HCT116 (cell line): ENCODE data around the gene HGFAC. TPM values are rescaled to one million over a fixed set of nuclear protein-coding genes. Genes with fewer than 3 reads are reported as not detected.

Source experiments
- ATAC-seq: fragments of 200-7000 bp; cut with Tn5 transposase; 2 replicates; pipeline ENCODE4 v1.9.1; 2020; ENCODE audit warnings: mild to moderate bottlenecking, moderate library complexity
- BruUV-seq: library from RNA; stranded (reverse); fragments of 400-500 nt; replicated peaks from 2 replicates; lab custom pipeline; 2021; lab: Mats Ljungman, UMichigan
- CTCF ChIA-PET: fragments of 300-600 bp; sonication (Branson Sonifier 250); formaldehyde crosslinking; loops from one replicate; lab custom pipeline; 2021; ENCODE audit warnings: antibody characterized with exemption; lab: Charles Lee
- POLR2A ChIA-PET: fragments of 300-600, 350-600 bp; sonication (Branson Sonifier 250); formaldehyde crosslinking; loops from one replicate; lab custom pipeline; 2021; ENCODE audit warnings: antibody characterized with exemption; lab: Charles Lee
- RAD21 ChIA-PET, 2 experiments: fragments of 300-600 bp; sonication (Branson Sonifier 250); formaldehyde crosslinking; loops; one replicate each; lab custom pipeline; 2023; ENCODE audit warnings: low total read pairs in 2 of 2; ENCODE audit not compliant: uncharacterized antibody in 2 of 2, unreplicated experiment in 2 of 2, low non-redundant PET in 1 of 2; lab: Charles Lee
- DNase-seq: peaks from one replicate; pipeline ENCODE4 v3.0.0-alpha.2; 2010; ENCODE audit warnings: low read depth, low spot score
- H2AFZ ChIP-seq: fragments of 200-600 bp; shearing (Covaris generic), sonication (generic); 2 replicates; pipeline ENCODE4 v1.6.1; 2017; ENCODE audit warnings: low read depth, mixed run types, mixed read lengths, antibody characterized with exemption, low read length; ENCODE audit not compliant: poor library complexity, severe bottlenecking
- H3K27ac ChIP-seq: 2 replicates; pipeline ENCODE4 v1.5.1; 2012; ENCODE audit warnings: low read depth, low read length
- H3K27me3 ChIP-seq: fragments of 200-600 bp; sonication (generic); 2 replicates; pipeline ENCODE4 v1.6.1; 2016; ENCODE audit warnings: mixed run types, low read length, mixed read lengths; ENCODE audit not compliant: insufficient read depth
- H3K36me3 ChIP-seq, 2 experiments: fragments of 200-500 bp in 1 of 2; fragments of 200-600 bp in 1 of 2; sonication (Bioruptor generic) in 1 of 2; sonication (generic) in 1 of 2; 2 replicates each; pipeline versions ENCODE4 v1.5.1 to v1.6.1; 2014 to 2016; ENCODE audit warnings: low read length in 2 of 2, inconsistent platforms in 1 of 2, mixed read lengths in 1 of 2, mixed run types in 1 of 2; ENCODE audit not compliant: insufficient read depth in 2 of 2, control insufficient read depth in 1 of 2
- H3K4me1 ChIP-seq, 2 experiments: fragments of 200-600 bp in 1 of 2; sonication (generic) in 1 of 2; 2 replicates each; pipeline versions ENCODE4 v1.5.1 to v1.6.1; 2012 to 2017; ENCODE audit warnings: low read length in 2 of 2, inconsistent platforms in 1 of 2, mild to moderate bottlenecking in 1 of 2, mixed read lengths in 1 of 2, mixed run types in 1 of 2, moderate library complexity in 1 of 2; ENCODE audit not compliant: insufficient read depth in 2 of 2, control insufficient read depth in 1 of 2
- H3K4me2 ChIP-seq: fragments of 200-600 bp; sonication (generic); 2 replicates; pipeline ENCODE4 v1.6.1; 2017; ENCODE audit warnings: mixed run types, low read length, mixed read lengths
- H3K4me3 ChIP-seq, 2 experiments: fragments of 200-600 bp in 1 of 2; sonication (generic) in 1 of 2; replicated peaks in 1 of 2; 2 replicates each; pipeline ENCODE4 v1.5.1; 2011 to 2016; ENCODE audit warnings: low read length in 2 of 2, control low read depth in 1 of 2, low read depth in 1 of 2, mild to moderate bottlenecking in 1 of 2, mixed read lengths in 1 of 2, mixed run types in 1 of 2
- H3K79me2 ChIP-seq: fragments of 200-600 bp; sonication (generic); 2 replicates; pipeline ENCODE4 v1.6.1; 2017; ENCODE audit warnings: mild to moderate bottlenecking, mixed run types, low read length, moderate library complexity, mixed read lengths; ENCODE audit not compliant: insufficient read depth
- H3K9ac ChIP-seq: fragments of 200-600 bp; sonication (generic); 2 replicates; pipeline ENCODE4 v1.6.1; 2016; ENCODE audit warnings: low read length, mixed read lengths
- H3K9me2 ChIP-seq: fragments of 200-600 bp; sonication (generic), shearing (Covaris generic); 2 replicates; pipeline ENCODE4 v1.6.1; 2017; ENCODE audit warnings: mixed run types, mild to moderate bottlenecking, moderate library complexity; ENCODE audit not compliant: insufficient read depth
- H3K9me3 ChIP-seq, 2 experiments: fragments of 200-500 bp in 1 of 2; fragments of 200-600 bp in 1 of 2; sonication (Bioruptor generic) in 1 of 2; sonication (generic) in 1 of 2; 2 replicates each; pipeline ENCODE4 v1.6.1; 2014 to 2017; ENCODE audit warnings: low read length in 2 of 2, mixed read lengths in 2 of 2, inconsistent platforms in 1 of 2, low read depth in 1 of 2, mild to moderate bottlenecking in 1 of 2, mixed run types in 1 of 2, moderate library complexity in 1 of 2; ENCODE audit not compliant: control insufficient read depth in 1 of 2, insufficient read depth in 1 of 2
- H4K20me1 ChIP-seq: fragments of 200-600 bp; sonication (generic), shearing (Covaris generic); 2 replicates; pipeline ENCODE4 v1.6.1; 2017; ENCODE audit warnings: mixed run types, mild to moderate bottlenecking, moderate library complexity; ENCODE audit not compliant: insufficient read depth
- CEBPB ChIP-seq: IDR thresholded peaks from 2 replicates; pipeline ENCODE4 v1.6.1; 2012; ENCODE audit warnings: low read depth
- EGR1 ChIP-seq: IDR thresholded peaks from 2 replicates; pipeline ENCODE4 v1.6.1; 2012; ENCODE audit warnings: low read depth
- RAD21 ChIP-seq: IDR thresholded peaks from 2 replicates; pipeline ENCODE4 v1.6.1; 2012; ENCODE audit warnings: low read depth, mild to moderate bottlenecking
- REST ChIP-seq: IDR thresholded peaks from 2 replicates; pipeline ENCODE4 v1.6.1; 2012; ENCODE audit warnings: low read depth
- TCF7L2 ChIP-seq: IDR thresholded peaks from 2 replicates; pipeline ENCODE4 v1.7.0; 2011; ENCODE audit warnings: borderline replicate concordance, inconsistent platforms; ENCODE audit not compliant: insufficient read depth, insufficient read length; ENCODE audit errors: extremely low read depth
- YY1 ChIP-seq: IDR thresholded peaks from 2 replicates; pipeline ENCODE4 v1.6.1; 2011; ENCODE audit warnings: low read length, low read depth, moderate library complexity, mild to moderate bottlenecking; ENCODE audit not compliant: insufficient replicate concordance; ENCODE audit errors: extremely low read depth
- ZBTB33 ChIP-seq: IDR thresholded peaks from 2 replicates; pipeline ENCODE4 v1.6.1; 2011; ENCODE audit warnings: mild to moderate bottlenecking, low read length, moderate library complexity; ENCODE audit not compliant: insufficient replicate concordance; ENCODE audit errors: extremely low read depth
- intact Hi-C: fragments of 100-400 bp; cut with micrococcal nuclease; formaldehyde crosslinking; loops from 2 replicates; pipeline ENCODE4 v1.10.0; 2022
- total RNA-seq: library from RNA; stranded (reverse); gene quantifications from one replicate; pipeline ENCODE4 v1.2.1, GENCODE V29; 2021; ENCODE audit not compliant: unreplicated experiment

The HGFAC gene
- total RNA-seq, 1 experiment from 2014 or later: 1.1 TPM

GRCh38 chr4:3495204-3495975 lies 53.6 kb downstream of the HGFAC start (continued):
- TF ChIP-seq TCF7L2 (no peak), ZBTB33 (no peak)

- H4K20me1 ChIP-seq: no peaks in the 10 kb centered on the region
- intact Hi-C loops: no loop called here
- no peaks in the 10 kb centered on the region for H3K9me2 ChIP-seq
- no peaks in the 10 kb centered on the region for H3K9me3 ChIP-seq
- H2AFZ ChIP-seq: no peak overlapping the region
- no peaks in the 10 kb centered on the region for H3K79me2 ChIP-seq
- TF ChIP-seq EGR1: no peak
- no peak for TF ChIP-seq CEBPB
- no peak for TF ChIP-seq RAD21
- no peak for TF ChIP-seq REST
- no peak for TF ChIP-seq ZBTB33
- TF ChIP-seq YY1: no peak
- H3K4me1 ChIP-seq: no peaks in the 10 kb centered on the region
- ATAC-seq: no peak
- H3K4me3 ChIP-seq: no peak overlapping the region
- no peak overlapping the region for H3K4me2 ChIP-seq
- H3K27ac ChIP-seq: no peak overlapping the region
- CTCF ChIA-PET: no interaction called here
- POLR2A ChIA-PET: no interaction called here
- no peak for DNase-seq
- no peaks in the 10 kb centered on the region for H3K27me3 ChIP-seq
- RAD21 ChIA-PET: no interaction called here
- H3K9ac ChIP-seq: no peak overlapping the region
- no peaks in the 10 kb centered on the region for H3K36me3 ChIP-seq
- BruUV-seq: no TSS peak
Observed at GRCh38 chr4:3496021-3496420, 54.3 kb downstream of the HGFAC start.
